ENCODE data around the gene GMEB2.

DNA sequence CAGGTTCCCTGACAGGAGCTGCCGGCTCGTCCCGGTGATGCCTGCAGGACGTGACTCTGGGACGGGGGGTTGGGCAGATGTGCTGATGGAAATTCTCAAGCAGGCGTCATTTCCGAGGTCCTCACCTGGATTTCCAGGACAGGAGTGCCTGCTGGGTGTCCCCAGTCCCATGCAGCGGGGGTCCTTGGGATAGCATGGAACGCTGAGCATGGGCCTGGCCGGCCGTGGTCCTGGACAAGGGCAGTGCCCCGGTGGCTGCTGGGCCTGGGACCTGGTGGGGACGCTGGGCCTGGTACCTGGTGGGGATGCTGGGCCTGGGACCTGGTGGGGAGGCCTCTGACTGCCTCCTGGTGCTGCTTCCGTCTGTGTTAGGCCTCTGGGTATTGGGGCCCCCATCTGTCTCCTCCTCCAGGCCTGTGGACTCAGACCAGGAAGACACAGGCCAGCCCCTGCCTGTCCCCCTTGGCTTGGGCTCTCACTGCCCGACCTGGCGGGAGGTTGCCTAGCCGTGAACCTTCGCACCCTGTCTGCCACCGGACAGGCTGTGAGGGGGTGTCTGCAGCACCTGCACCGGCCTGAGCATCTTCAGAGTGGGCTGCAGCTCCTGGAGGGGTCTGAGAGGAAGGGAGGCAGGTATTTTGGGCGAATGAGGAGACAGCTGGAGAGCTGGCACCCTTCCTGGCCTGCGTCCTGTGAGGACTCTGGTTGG is 37.4 kb upstream of the GMEB2 start:
- TF ChIP-seq, protein P1, sequence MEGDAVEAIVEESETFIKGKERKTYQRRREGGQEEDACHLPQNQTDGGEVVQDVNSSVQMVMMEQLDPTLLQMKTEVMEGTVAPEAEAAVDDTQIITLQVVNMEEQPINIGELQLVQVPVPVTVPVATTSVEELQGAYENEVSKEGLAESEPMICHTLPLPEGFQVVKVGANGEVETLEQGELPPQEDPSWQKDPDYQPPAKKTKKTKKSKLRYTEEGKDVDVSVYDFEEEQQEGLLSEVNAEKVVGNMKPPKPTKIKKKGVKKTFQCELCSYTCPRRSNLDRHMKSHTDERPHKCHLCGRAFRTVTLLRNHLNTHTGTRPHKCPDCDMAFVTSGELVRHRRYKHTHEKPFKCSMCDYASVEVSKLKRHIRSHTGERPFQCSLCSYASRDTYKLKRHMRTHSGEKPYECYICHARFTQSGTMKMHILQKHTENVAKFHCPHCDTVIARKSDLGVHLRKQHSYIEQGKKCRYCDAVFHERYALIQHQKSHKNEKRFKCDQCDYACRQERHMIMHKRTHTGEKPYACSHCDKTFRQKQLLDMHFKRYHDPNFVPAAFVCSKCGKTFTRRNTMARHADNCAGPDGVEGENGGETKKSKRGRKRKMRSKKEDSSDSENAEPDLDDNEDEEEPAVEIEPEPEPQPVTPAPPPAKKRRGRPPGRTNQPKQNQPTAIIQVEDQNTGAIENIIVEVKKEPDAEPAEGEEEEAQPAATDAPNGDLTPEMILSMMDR (IDR thresholded peaks at IDR 0.05) = no peak
- no peak for TF ChIP-seq EP300 (IDR thresholded peaks at IDR 0.05)
- no peak for TF ChIP-seq POLR2A (IDR thresholded peaks at IDR 0.05)
- TF ChIP-seq POLR2AphosphoS5 (IDR thresholded peaks at IDR 0.05) = no peak
